ENCODE data around the gene MICAL3. TPM values are rescaled to one million over a fixed set of nuclear protein-coding genes. Genes with fewer than 3 reads are reported as not detected.
A peak's percentile ranks its signal among the peaks of the same experiment; 100 is the strongest.

Gene MICAL3
- total and polyA plus RNA-seq, 9 donors = 17.5 to 106 (median 81.3) TPM

DNA sequence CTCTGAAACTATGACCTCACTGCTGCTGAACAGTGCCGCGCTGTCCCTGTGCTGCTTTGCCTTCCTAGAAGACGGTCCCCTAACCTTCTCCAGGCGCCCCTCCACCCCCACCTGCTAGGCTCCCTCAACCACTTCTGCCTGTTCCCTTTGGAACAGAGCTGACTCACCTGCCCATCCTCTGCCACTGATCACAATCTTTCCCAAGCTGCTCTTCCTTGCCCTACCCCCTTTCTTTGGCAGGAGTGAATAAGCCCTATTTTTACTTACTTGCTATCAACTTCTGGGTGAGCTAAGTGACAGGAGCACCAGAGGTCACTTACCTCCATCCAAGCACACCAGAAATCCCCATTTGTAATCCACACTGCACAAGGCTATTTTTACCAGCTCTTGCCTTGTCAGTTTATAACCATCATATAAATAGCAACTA, 134.1 kb downstream of the MICAL3 start:
- Histone ChIP-seq H3K4me3 (no peak overlapping the region), H3K36me3 (no peaks in the 10 kb centered on the region), H3K9me3 (no peaks in the 10 kb centered on the region), H3K4me1 (ENCODE audit: insufficient read depth) (no peaks in the 10 kb centered on the region), H3K27ac (no peak overlapping the region), H3K27me3 (no peaks in the 10 kb centered on the region)
- DNase-seq = no peak
- WGBS, 3 donors = 84 to 94% (median 91%) methylated on average over 4 of the region's 4 CpGs
- intact Hi-C loops (cut with DNase I) = no loop called here
- TF ChIP-seq EP300 (IDR thresholded peaks at IDR 0.05) = no peak
- TF ChIP-seq CTCF (IDR thresholded peaks at IDR 0.05) = no peak
- no peak for TF ChIP-seq POLR2A (IDR thresholded peaks at IDR 0.05)

DNA sequence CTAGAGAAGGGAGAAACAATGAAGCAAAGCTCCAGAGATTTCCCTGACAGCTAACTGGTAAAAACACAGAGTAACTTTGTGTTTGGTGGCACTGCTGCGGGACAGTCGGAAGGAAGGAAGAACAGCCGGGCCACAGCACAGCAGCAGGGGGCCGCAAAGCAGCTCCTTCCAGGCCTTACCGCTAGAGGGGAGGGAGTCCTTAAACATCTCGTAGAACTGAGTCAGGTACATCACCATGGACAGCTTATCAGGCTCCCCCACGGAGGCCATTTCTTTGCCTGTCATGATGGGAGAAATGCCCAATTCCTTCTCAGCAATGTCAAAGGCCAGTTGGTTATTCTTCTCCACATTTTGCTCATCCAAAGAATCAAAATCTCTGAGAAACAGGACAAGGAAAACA, 135.5 kb downstream of the MICAL3 start:
- no peak overlapping the region for H3K27ac ChIP-seq
- no peaks in the 10 kb centered on the region for H3K4me1 ChIP-seq (ENCODE audit: insufficient read depth)
- no peaks in the 10 kb centered on the region for H3K27me3 ChIP-seq
- 48 to 64% (median 58%) methylated on average over 7 of the region's 7 CpGs for WGBS, 3 donors
- no peak for DNase-seq
- TF ChIP-seq CTCF (IDR thresholded peaks at IDR 0.05) = no peak
- no peak for TF ChIP-seq POLR2A (IDR thresholded peaks at IDR 0.05)
- TF ChIP-seq EP300 (IDR thresholded peaks at IDR 0.05) = no peak
- H3K9me3 ChIP-seq = no peaks in the 10 kb centered on the region
- intact Hi-C loops (cut with DNase I) = loop anchor here in 3 of 4 donors (2.0 to 10.0 kb wide), 2 partner anchors 54 kb away; no protein-coding TSS in a partner anchor
- H3K4me3 ChIP-seq = no peak overlapping the region
- no peaks in the 10 kb centered on the region for H3K36me3 ChIP-seq

- Histone ChIP-seq H3K36me3 (no peaks in the 10 kb centered on the region), H3K27ac (no peak overlapping the region), H3K4me1 (ENCODE audit: insufficient read depth) (no peaks in the 10 kb centered on the region), H3K9me3 (no peaks in the 10 kb centered on the region), H3K4me3 (no peak overlapping the region), H3K27me3 (no peaks in the 10 kb centered on the region)
- TF ChIP-seq CTCF (IDR thresholded peaks at IDR 0.05) = no peak
- WGBS, 3 donors = 88 to 93% (median 93%) methylated on average over 12 of the region's 12 CpGs
- intact Hi-C loops (cut with DNase I) = loop anchor here in 3 of 4 donors (2.0 to 10.0 kb wide), 2 partner anchors 54 kb away; no protein-coding TSS in a partner anchor
- no peak for DNase-seq
Observed at GRCh38 chr22:17888439-17888838, 135.9 kb downstream of the MICAL3 start.

DNA sequence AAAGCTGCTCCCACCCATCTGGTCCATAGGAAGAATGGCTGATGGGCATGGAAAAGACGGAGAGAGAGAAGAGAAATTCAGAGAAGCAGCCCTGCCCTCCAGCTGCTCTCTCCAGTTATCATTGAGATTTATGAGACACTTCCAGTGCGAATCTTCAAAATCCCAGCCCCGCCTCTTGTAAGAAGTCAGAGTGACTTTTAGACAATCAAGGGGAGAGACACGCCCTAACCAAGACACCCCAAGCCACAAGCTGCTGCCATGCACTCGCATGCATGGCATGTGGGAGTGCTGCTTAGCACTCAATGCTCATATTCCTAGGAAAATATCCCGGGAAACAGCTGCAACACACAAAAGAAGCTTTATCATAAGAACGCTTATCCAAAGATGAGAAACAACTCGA, 139.5 kb downstream of the MICAL3 start:
- 41 to 47% (median 42%) methylated on average over 8 of the region's 8 CpGs for WGBS, 3 donors
- TF ChIP-seq EP300 (IDR thresholded peaks at IDR 0.05) = no peak
- no peak for TF ChIP-seq POLR2A (IDR thresholded peaks at IDR 0.05)
- TF ChIP-seq CTCF (IDR thresholded peaks at IDR 0.05) = no peak
- no peak overlapping the region for H3K27ac ChIP-seq
- H3K4me1 ChIP-seq (ENCODE audit: insufficient read depth) = no peaks in the 10 kb centered on the region
- H3K9me3 ChIP-seq = no peaks in the 10 kb centered on the region
- peak in 1 of 5 donors; percentile 9 for DNase-seq
- no peaks in the 10 kb centered on the region for H3K36me3 ChIP-seq
- no peaks in the 10 kb centered on the region for H3K27me3 ChIP-seq
- intact Hi-C loops (cut with DNase I) = loop anchor here in 2 of 4 donors (10.0 kb wide), 1 partner anchor 50 kb away; no protein-coding TSS in a partner anchor
- no peak overlapping the region for H3K4me3 ChIP-seq
